Panc1 (cell line): ENCODE measurements around the gene TMEM229A.
"Not testable (repeated sequence)": the region's sequence is repeated elsewhere in the genome, so short reads cannot be mapped to it uniquely, and the experiment has no call there.

Experiments
- CTCF ChIP-seq: fragments of 450-650 bp; IDR thresholded peaks from 2 replicates; pipeline ENCODE4 v1.5.1; 2017; ENCODE audit warnings: mild to moderate bottlenecking
- POLR2AphosphoS5 ChIP-seq: IDR thresholded peaks from 2 replicates; pipeline ENCODE4 v1.6.1; 2012; ENCODE audit warnings: mild to moderate bottlenecking, low read depth, low read length, moderate library complexity
- REST ChIP-seq, 2 experiments: IDR thresholded peaks; 2 replicates each; pipeline ENCODE4 v1.6.1; 2011 to 2012; ENCODE audit warnings: low read depth in 2 of 2, control low read depth in 1 of 2, low read length in 1 of 2, mild to moderate bottlenecking in 1 of 2, moderate library complexity in 1 of 2; ENCODE audit not compliant: insufficient read depth in 1 of 2
- SIN3A ChIP-seq: IDR thresholded peaks from 2 replicates; pipeline ENCODE4 v1.6.1; 2012; ENCODE audit warnings: low read depth, mild to moderate bottlenecking, low read length, moderate library complexity, borderline replicate concordance; ENCODE audit not compliant: insufficient read depth

GRCh38 chr7:124082234-124082633, 49.4 kb upstream of the TMEM229A start:
- not testable (repeated sequence) for TF ChIP-seq CTCF; POLR2AphosphoS5; SIN3A; REST (IDR thresholded peaks at IDR 0.05; ENCODE audit: insufficient read depth in 1 of 2, low read depth in 2 of 2, low read length in 1 of 2)
